DND-41 (cell line): ENCODE measurements around the gene CADPS.

Source experiments
- ATAC-seq: fragments of 200-7000 bp; cut with Tn5 transposase; 3 replicates; pipeline ENCODE4 v1.9.1; 2021; ENCODE audit warnings: low read depth; ENCODE audit not compliant: insufficient read depth
- DNase-seq: peaks from one replicate; pipeline ENCODE4 v3.0.0-alpha.2; 2020
- H2AFZ ChIP-seq: 2 replicates; pipeline ENCODE4 v1.6.0; 2012; ENCODE audit warnings: low read depth, low read length
- H3K27ac ChIP-seq: 2 replicates; pipeline ENCODE4 v1.5.1; 2012; ENCODE audit warnings: low read length, inconsistent platforms
- H3K27me3 ChIP-seq: fragments of 200-600 bp; sonication (generic); 2 replicates; pipeline ENCODE4 v1.6.0; 2012; ENCODE audit warnings: low read length, mild to moderate bottlenecking, inconsistent platforms; ENCODE audit not compliant: insufficient read depth, poor library complexity
- H3K36me3 ChIP-seq: 2 replicates; pipeline ENCODE4 v1.5.1; 2012; ENCODE audit warnings: low read length, inconsistent platforms; ENCODE audit not compliant: insufficient read depth
- H3K4me1 ChIP-seq: 2 replicates; pipeline ENCODE4 v1.5.1; 2012; ENCODE audit warnings: mild to moderate bottlenecking, low read length; ENCODE audit not compliant: insufficient read depth
- H3K4me2 ChIP-seq: 2 replicates; pipeline ENCODE4 v1.6.0; 2012; ENCODE audit warnings: mild to moderate bottlenecking, moderate library complexity, low read length, inconsistent platforms; ENCODE audit not compliant: insufficient read depth
- H3K4me3 ChIP-seq, 2 experiments: fragments of 200-600 bp in 1 of 2; shearing (Covaris generic) in 1 of 2; 2 replicates each; pipeline ENCODE4 v1.5.1; 2012 to 2016; ENCODE audit warnings: inconsistent platforms in 2 of 2, low read length in 2 of 2, mild to moderate bottlenecking in 2 of 2, low read depth in 1 of 2, moderate library complexity in 1 of 2
- H3K79me2 ChIP-seq: 2 replicates; pipeline ENCODE4 v1.6.0; 2012; ENCODE audit warnings: low read length, inconsistent platforms; ENCODE audit not compliant: insufficient read depth
- H3K9ac ChIP-seq: 2 replicates; pipeline ENCODE4 v1.6.0; 2012; ENCODE audit warnings: low read depth, mild to moderate bottlenecking, inconsistent platforms, low read length, moderate library complexity
- H3K9me3 ChIP-seq: 2 replicates; pipeline ENCODE4 v1.5.1; 2012; ENCODE audit warnings: low read length, moderate library complexity, mild to moderate bottlenecking, inconsistent platforms; ENCODE audit not compliant: insufficient read depth, severe bottlenecking
- H4K20me1 ChIP-seq: 2 replicates; pipeline ENCODE4 v1.6.0; 2012; ENCODE audit warnings: low read length; ENCODE audit not compliant: insufficient read depth
- EZH2 ChIP-seq: IDR thresholded peaks from 3 replicates; pipeline ENCODE4 v1.6.1; 2012; ENCODE audit warnings: borderline replicate concordance, low read depth, mild to moderate bottlenecking, moderate library complexity, low read length, inconsistent platforms; ENCODE audit not compliant: severe bottlenecking
- TF ChIP-seq, protein P1 (sequence below): IDR thresholded peaks from 2 replicates; pipeline ENCODE4 v1.5.1; 2012; ENCODE audit warnings: borderline replicate concordance, low read length, moderate library complexity, mild to moderate bottlenecking; ENCODE audit not compliant: poor library complexity, severe bottlenecking; ENCODE audit errors: extremely low read depth

CADPS gene

DNA sequence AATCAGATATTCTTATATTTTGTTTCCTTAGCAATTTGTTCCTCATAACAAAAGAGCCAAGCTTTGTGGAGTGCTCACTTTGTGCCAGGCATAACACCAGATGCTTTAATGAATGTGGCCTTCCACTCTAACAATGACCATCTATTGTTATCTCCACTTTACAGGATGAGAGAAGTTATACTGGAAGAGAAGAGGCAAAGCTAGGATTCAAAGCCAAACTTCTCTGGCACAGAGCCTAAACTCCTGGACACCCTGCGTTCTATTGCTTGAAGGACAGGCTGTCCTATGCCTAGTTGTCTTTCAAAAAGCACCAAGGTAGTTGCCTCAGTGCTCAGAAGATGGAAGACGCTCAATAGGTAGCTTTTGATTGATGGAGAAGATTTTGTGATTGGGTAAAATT is 378.7 kb downstream of the CADPS start:
- Histone ChIP-seq H3K4me1 (no peaks in the 10 kb centered on the region), H3K36me3 (no peaks in the 10 kb centered on the region), H3K27ac (no peak overlapping the region), H3K4me2 (no peak overlapping the region), H3K9ac (no peak overlapping the region), H4K20me1 (no peaks in the 10 kb centered on the region), H3K27me3 (no peaks in the 10 kb centered on the region), H2AFZ (no peak overlapping the region), H3K79me2 (no peaks in the 10 kb centered on the region), H3K9me3 (no peaks in the 10 kb centered on the region), H3K4me3 (no peak overlapping the region)
- DNase-seq (no peak), ATAC-seq (no peak)
- no peak for TF ChIP-seq EZH2
- TF ChIP-seq, protein P1, sequence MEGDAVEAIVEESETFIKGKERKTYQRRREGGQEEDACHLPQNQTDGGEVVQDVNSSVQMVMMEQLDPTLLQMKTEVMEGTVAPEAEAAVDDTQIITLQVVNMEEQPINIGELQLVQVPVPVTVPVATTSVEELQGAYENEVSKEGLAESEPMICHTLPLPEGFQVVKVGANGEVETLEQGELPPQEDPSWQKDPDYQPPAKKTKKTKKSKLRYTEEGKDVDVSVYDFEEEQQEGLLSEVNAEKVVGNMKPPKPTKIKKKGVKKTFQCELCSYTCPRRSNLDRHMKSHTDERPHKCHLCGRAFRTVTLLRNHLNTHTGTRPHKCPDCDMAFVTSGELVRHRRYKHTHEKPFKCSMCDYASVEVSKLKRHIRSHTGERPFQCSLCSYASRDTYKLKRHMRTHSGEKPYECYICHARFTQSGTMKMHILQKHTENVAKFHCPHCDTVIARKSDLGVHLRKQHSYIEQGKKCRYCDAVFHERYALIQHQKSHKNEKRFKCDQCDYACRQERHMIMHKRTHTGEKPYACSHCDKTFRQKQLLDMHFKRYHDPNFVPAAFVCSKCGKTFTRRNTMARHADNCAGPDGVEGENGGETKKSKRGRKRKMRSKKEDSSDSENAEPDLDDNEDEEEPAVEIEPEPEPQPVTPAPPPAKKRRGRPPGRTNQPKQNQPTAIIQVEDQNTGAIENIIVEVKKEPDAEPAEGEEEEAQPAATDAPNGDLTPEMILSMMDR, result no peak

DNA sequence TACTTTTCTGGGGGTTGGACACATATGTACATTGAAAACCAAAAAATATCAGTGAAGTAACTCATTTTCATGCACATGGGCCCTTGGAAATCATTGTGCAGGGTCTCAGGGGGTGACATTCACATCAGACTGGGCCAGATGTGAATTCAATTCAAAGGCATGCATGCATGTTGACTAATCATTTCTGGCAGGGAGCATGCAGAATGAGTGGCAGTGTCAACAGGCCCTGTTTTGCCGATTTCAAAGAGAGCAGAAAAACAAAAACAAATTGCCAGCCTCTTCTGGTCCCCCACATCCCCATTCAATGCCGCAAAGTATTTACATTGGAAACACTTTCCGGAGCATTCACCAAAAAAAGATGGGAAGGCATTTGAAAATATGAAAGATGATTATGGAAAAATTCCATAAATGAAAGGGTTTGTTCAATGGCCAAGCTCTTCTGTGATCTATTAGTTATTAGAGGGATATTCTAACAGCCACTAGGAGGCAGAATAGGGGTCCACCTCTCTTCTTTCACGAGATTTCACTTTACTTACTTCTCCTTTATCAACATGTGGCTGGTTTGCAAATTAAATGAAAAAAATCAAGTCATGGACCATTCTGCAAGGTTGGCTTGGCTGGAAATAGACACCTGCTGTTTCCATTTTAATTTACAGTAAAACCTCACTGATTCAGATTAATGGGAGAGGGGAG is 382.0 kb downstream of the CADPS start:
- ATAC-seq (no peak), DNase-seq (no peak)
- H3K79me2 ChIP-seq, result no peaks in the 10 kb centered on the region
- H3K27ac ChIP-seq, result no peak overlapping the region
- H3K4me1 ChIP-seq, result no peaks in the 10 kb centered on the region
- no peaks in the 10 kb centered on the region for H4K20me1 ChIP-seq
- no peak overlapping the region for H3K4me2 ChIP-seq
- H3K9ac ChIP-seq, result no peak overlapping the region
- no peak overlapping the region for H3K4me3 ChIP-seq
- no peaks in the 10 kb centered on the region for H3K27me3 ChIP-seq
- no peaks in the 10 kb centered on the region for H3K9me3 ChIP-seq
- TF ChIP-seq, protein P1, result peak; percentile 31
- no peak for TF ChIP-seq EZH2
- no peak overlapping the region for H2AFZ ChIP-seq
- no peaks in the 10 kb centered on the region for H3K36me3 ChIP-seq

DNA sequence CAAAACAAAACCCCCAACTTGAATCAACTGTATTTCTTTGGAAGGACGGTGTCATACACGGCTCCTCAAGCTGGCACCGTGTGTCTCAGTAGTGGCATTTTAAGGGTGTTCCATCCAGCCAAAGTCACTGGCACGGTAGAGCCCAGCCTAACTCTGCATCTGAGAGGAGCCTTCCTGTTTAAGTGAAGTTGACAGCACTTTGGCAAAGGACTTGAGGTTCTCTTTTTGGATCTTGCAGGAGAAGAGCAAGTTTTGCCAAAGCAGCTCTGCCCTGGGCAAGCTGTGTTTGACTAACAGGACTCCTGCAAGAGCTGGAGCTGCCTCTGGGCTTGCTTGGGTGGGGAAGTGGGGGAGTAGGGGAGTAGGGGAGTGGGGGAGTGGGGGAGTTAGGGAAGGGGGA is 392.3 kb downstream of the CADPS start:
- Histone ChIP-seq H3K4me3 (no peak overlapping the region), H2AFZ (no peak overlapping the region), H3K4me2 (no peak overlapping the region), H3K27ac (no peak overlapping the region), H3K4me1 (no peaks in the 10 kb centered on the region), H3K9me3 (no peaks in the 10 kb centered on the region), H3K79me2 (no peaks in the 10 kb centered on the region), H3K36me3 (no peaks in the 10 kb centered on the region), H4K20me1 (no peaks in the 10 kb centered on the region), H3K9ac (no peak overlapping the region), H3K27me3 (no peaks in the 10 kb centered on the region)
- DNase-seq, result no peak
- ATAC-seq, result no peak
- no peak for TF ChIP-seq EZH2
- TF ChIP-seq, protein P1, result no peak
